Measurements from ENCODE around the gene CAPN10.

The CAPN10 gene

DNA sequence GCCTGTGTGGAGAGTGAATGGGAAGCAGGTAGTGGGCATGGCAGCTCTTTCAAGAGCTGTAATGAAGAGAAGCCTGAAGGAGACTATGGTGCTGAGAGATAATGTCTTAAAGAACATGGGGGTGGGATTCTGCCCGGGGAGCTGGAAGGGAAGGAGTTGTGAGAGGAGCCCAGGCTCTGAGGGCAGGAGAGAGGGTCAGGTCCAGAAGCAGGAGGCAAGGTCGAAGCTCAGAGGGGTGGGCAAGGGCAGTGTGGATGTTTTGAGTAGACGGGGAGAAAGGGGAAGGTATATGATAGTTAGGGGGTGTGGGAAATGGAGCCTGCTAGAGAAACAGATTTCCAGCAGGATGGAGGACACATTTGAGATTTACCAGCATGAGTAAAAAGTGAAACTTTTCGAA, 2.1 kb downstream of the CAPN10 start:
- no peak for TF ChIP-seq ZNF274 (IDR thresholded peaks at IDR 0.05; ENCODE audit: low read depth, low read length)
- no peak for TF ChIP-seq SUZ12 (IDR thresholded peaks at IDR 0.05; ENCODE audit: extremely low read depth, insufficient read depth, insufficient read length)
- no peak for TF ChIP-seq YY1 (IDR thresholded peaks at IDR 0.05; ENCODE audit: insufficient read depth, insufficient read length)
- H3K27me3 ChIP-seq (ENCODE audit: insufficient read depth, insufficient read length), result peaks cover 3% of the 10 kb centered on the region
- H3K4me1 ChIP-seq (ENCODE audit: insufficient read depth, insufficient read length), result peaks cover 18% of the 10 kb centered on the region
- H3K9me3 ChIP-seq (ENCODE audit: insufficient read depth, low read length), result no peaks in the 10 kb centered on the region
- no peak for DNase-seq (ENCODE audit: low read depth, low spot score)
- H3K9ac ChIP-seq (ENCODE audit: insufficient read length, low read depth), result peak overlapping the region; percentile 58
- H3K4me3 ChIP-seq (ENCODE audit: insufficient read length, low read depth), result no peak overlapping the region
- H3K36me3 ChIP-seq (ENCODE audit: insufficient read depth, insufficient read length, low read length), result peaks cover 57% of the 10 kb centered on the region

DNA sequence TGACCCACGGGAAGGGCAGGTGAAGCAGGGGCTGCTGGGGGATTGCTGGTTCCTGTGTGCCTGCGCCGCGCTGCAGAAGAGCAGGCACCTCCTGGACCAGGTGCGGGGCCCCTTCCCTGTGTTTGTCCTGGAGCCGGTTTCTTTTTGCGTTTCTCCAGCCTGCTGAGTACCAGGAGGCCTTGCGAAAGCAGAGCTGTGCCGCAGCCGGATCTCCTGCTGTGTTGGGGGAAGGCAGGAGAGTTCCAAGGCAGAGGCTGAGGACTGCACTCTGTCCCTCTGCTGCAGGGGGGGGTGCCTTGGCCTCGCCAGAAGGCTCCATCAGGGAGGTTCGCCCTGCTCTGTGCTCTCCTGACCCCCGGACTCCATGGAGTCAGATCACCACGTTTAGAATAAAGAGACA, 2.8 kb downstream of the CAPN10 start:
- peaks cover 18% of the 10 kb centered on the region for H3K4me1 ChIP-seq (ENCODE audit: insufficient read depth, insufficient read length)

DNA sequence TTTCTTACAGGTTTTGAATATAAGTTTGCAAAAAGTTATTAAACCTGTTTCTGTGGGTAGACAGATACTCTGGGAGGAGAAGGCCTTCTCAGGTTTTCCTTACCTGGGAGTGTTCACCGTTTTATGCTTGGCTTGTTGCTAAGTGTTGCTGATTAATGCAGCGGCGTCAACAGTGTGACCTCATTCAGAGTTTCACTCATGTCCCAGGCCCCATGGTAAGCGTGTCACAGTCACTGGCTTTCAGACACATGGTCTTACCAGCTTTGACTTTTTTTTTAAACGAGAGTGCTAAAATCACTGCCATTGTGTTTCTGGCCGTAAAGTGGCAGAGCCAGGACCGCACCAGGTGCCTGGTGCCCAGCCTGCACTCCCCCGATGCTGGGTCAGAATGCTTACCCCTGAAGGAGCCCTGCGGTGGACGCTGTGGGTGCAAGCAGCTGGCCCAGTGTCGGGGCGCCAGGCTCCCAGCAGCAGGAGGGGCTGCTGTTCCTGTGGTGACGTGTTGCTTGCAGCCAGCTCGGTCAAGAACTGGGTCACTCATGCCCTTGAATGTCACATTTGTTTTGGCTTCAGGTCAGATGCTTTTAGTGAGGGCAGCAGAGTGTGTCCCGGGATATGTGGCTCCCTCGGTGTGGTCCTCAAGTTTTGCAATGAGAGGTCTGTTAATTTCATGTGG, 3.5 kb downstream of the CAPN10 start:
- no peak overlapping the region for H3K4me3 ChIP-seq (ENCODE audit: insufficient read length, low read depth)
- H3K9me3 ChIP-seq (ENCODE audit: insufficient read depth, low read length), result no peaks in the 10 kb centered on the region
- no peak for DNase-seq (ENCODE audit: low read depth, low spot score)
- H3K4me1 ChIP-seq (ENCODE audit: insufficient read depth, insufficient read length), result peaks cover 13% of the 10 kb centered on the region
- TF ChIP-seq ZNF274 (IDR thresholded peaks at IDR 0.05; ENCODE audit: low read depth, low read length) (no peak), YY1 (IDR thresholded peaks at IDR 0.05; ENCODE audit: insufficient read depth, insufficient read length) (no peak), SUZ12 (IDR thresholded peaks at IDR 0.05; ENCODE audit: extremely low read depth, insufficient read depth, insufficient read length) (no peak)
- H3K9ac ChIP-seq (ENCODE audit: insufficient read length, low read depth), result peak overlapping the region; percentile 61
- peaks cover 54% of the 10 kb centered on the region for H3K36me3 ChIP-seq (ENCODE audit: insufficient read depth, insufficient read length, low read length)
- peaks cover 3% of the 10 kb centered on the region for H3K27me3 ChIP-seq (ENCODE audit: insufficient read depth, insufficient read length)

More for the DNA sequence above, 2.8 kb downstream of the CAPN10 start:
- Histone ChIP-seq H3K4me3 (ENCODE audit: insufficient read length, low read depth) (no peak overlapping the region), H3K36me3 (ENCODE audit: insufficient read depth, insufficient read length, low read length) (peaks cover 58% of the 10 kb centered on the region), H3K27me3 (ENCODE audit: insufficient read depth, insufficient read length) (peaks cover 3% of the 10 kb centered on the region), H3K9ac (ENCODE audit: insufficient read length, low read depth) (peak overlapping the region; percentile 61), H3K9me3 (ENCODE audit: insufficient read depth, low read length) (no peaks in the 10 kb centered on the region)
- no peak for TF ChIP-seq SUZ12 (IDR thresholded peaks at IDR 0.05; ENCODE audit: extremely low read depth, insufficient read depth, insufficient read length)
- TF ChIP-seq ZNF274 (IDR thresholded peaks at IDR 0.05; ENCODE audit: low read depth, low read length), result no peak
- no peak for TF ChIP-seq YY1 (IDR thresholded peaks at IDR 0.05; ENCODE audit: insufficient read depth, insufficient read length)
- no peak for DNase-seq (ENCODE audit: low read depth, low spot score)

DNA sequence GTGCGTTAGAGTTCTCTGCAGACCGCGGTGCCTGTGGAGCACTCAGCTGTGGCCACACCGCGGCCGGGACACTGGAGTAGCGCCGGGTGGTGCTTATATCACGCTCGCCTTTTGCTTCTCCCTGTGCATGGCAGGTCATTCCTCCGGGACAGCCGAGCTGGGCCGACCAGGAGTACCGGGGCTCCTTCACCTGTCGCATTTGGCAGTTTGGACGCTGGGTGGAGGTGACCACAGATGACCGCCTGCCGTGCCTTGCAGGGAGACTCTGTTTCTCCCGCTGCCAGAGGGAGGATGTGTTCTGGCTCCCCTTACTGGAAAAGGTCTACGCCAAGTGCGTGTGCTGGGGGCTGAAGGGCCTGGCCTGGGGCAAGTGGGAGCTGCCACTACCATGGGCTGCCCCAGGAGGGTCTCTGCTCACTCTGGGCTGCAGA, 4.2 kb downstream of the CAPN10 start:
- no peak for DNase-seq (ENCODE audit: low read depth, low spot score)
- Histone ChIP-seq H3K36me3 (ENCODE audit: insufficient read depth, insufficient read length, low read length) (peaks cover 57% of the 10 kb centered on the region), H3K9ac (ENCODE audit: insufficient read length, low read depth) (peak overlapping the region; percentile 6), H3K9me3 (ENCODE audit: insufficient read depth, low read length) (no peaks in the 10 kb centered on the region), H3K27me3 (ENCODE audit: insufficient read depth, insufficient read length) (peaks cover 3% of the 10 kb centered on the region), H3K4me1 (ENCODE audit: insufficient read depth, insufficient read length) (peaks cover 16% of the 10 kb centered on the region), H3K4me3 (ENCODE audit: insufficient read length, low read depth) (no peak overlapping the region)
- TF ChIP-seq ZNF274 (IDR thresholded peaks at IDR 0.05; ENCODE audit: low read depth, low read length) (no peak), SUZ12 (IDR thresholded peaks at IDR 0.05; ENCODE audit: extremely low read depth, insufficient read depth, insufficient read length) (no peak), YY1 (IDR thresholded peaks at IDR 0.05; ENCODE audit: insufficient read depth, insufficient read length) (no peak)

DNA sequence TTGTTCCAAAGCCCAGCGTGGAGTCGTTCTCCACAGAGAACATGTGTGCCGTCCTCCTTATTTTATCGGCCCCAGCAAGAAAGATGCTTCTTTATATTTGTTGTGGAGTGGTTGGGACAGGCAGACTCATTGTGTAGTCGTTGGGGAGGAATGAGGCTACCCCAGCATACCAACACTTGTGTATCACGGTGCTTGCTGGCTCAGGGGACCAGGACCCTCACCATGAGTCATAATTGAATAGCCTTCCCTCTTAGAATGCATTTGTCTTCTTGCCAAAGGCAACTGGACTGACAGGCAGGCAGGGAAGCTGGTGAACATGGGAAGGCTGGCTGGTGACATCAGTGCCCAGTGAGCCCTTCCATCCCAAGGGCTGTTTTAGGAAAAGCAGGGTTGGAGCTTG, 4.7 kb downstream of the CAPN10 start:
- H3K4me1 ChIP-seq (ENCODE audit: insufficient read depth, insufficient read length), result peaks cover 16% of the 10 kb centered on the region
- peaks cover 3% of the 10 kb centered on the region for H3K27me3 ChIP-seq (ENCODE audit: insufficient read depth, insufficient read length)
- H3K4me3 ChIP-seq (ENCODE audit: insufficient read length, low read depth), result no peak overlapping the region
- DNase-seq (ENCODE audit: low read depth, low spot score), result no peak
- H3K36me3 ChIP-seq (ENCODE audit: insufficient read depth, insufficient read length, low read length), result peaks cover 62% of the 10 kb centered on the region
- no peak overlapping the region for H3K9ac ChIP-seq (ENCODE audit: insufficient read length, low read depth)
- TF ChIP-seq ZNF274 (IDR thresholded peaks at IDR 0.05; ENCODE audit: low read depth, low read length), result no peak
- TF ChIP-seq SUZ12 (IDR thresholded peaks at IDR 0.05; ENCODE audit: extremely low read depth, insufficient read depth, insufficient read length), result no peak
- no peak for TF ChIP-seq YY1 (IDR thresholded peaks at IDR 0.05; ENCODE audit: insufficient read depth, insufficient read length)
- no peaks in the 10 kb centered on the region for H3K9me3 ChIP-seq (ENCODE audit: insufficient read depth, low read length)

DNA sequence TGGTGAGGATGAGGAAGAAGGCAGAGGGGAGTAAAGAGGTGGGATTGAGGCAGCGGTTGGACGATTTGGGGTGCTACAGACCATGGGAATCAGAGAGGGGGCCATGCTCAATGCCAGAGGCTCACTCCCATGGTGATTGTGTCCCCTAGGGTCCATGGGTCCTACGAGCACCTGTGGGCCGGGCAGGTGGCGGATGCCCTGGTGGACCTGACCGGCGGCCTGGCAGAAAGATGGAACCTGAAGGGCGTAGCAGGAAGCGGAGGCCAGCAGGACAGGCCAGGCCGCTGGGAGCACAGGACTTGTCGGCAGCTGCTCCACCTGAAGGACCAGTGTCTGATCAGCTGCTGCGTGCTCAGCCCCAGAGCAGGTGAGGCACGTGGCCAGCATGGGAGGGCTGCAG, 5.2 kb downstream of the CAPN10 start:
- no peak for DNase-seq (ENCODE audit: low read depth, low spot score)
- TF ChIP-seq ZNF274 (IDR thresholded peaks at IDR 0.05; ENCODE audit: low read depth, low read length) (no peak), YY1 (IDR thresholded peaks at IDR 0.05; ENCODE audit: insufficient read depth, insufficient read length) (no peak), SUZ12 (IDR thresholded peaks at IDR 0.05; ENCODE audit: extremely low read depth, insufficient read depth, insufficient read length) (no peak)

DNA sequence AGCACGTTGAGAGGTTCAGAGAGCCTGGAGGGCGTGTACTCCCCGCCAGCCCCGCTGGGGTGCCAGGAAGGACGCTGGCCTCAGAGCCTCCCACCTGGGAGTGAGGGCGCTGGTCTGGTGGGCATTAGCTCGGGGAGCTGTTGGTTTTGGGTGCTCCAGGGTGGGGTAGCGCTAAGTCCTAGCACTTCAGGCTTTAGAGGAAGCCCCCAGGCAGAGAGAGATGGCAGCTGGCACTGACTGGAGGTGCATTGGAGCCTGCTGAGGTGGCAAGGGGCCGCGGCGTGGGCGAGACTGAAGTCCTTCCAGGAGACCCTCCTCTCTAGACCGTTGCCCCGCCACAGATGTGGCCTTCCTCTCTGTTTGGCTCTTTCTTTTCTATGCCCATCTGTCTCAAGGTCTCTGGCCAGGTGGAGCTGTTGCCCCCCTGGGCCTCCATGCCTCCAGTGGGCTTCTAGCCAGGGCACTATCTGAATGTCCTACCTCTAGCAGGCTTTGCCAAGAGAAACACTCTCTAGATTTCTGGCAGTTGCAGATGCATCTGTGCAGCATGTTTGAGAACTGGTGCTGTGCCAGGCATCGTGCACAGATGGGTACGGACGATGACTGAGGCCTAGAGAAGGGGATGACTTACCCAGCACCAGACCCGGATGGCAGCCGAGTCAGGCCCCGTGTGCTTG, 6.6 kb downstream of the CAPN10 start:
- Histone ChIP-seq H3K9ac (ENCODE audit: insufficient read length, low read depth) (no peak overlapping the region), H3K9me3 (ENCODE audit: insufficient read depth, low read length) (no peaks in the 10 kb centered on the region), H3K36me3 (ENCODE audit: insufficient read depth, insufficient read length, low read length) (peaks cover 81% of the 10 kb centered on the region), H3K4me1 (ENCODE audit: insufficient read depth, insufficient read length) (peaks cover 12% of the 10 kb centered on the region), H3K27me3 (ENCODE audit: insufficient read depth, insufficient read length) (no peaks in the 10 kb centered on the region), H3K4me3 (ENCODE audit: insufficient read length, low read depth) (no peak overlapping the region)
- TF ChIP-seq YY1 (IDR thresholded peaks at IDR 0.05; ENCODE audit: insufficient read depth, insufficient read length) (no peak), SUZ12 (IDR thresholded peaks at IDR 0.05; ENCODE audit: extremely low read depth, insufficient read depth, insufficient read length) (no peak)
- no peak for DNase-seq (ENCODE audit: low read depth, low spot score)

More for the DNA sequence above, 5.2 kb downstream of the CAPN10 start:
- H3K9me3 ChIP-seq (ENCODE audit: insufficient read depth, low read length), result no peaks in the 10 kb centered on the region
- H3K27me3 ChIP-seq (ENCODE audit: insufficient read depth, insufficient read length), result peaks cover 3% of the 10 kb centered on the region
- H3K4me1 ChIP-seq (ENCODE audit: insufficient read depth, insufficient read length), result peaks cover 16% of the 10 kb centered on the region
- peaks cover 68% of the 10 kb centered on the region for H3K36me3 ChIP-seq (ENCODE audit: insufficient read depth, insufficient read length, low read length)
- no peak overlapping the region for H3K4me3 ChIP-seq (ENCODE audit: insufficient read length, low read depth)
- no peak overlapping the region for H3K9ac ChIP-seq (ENCODE audit: insufficient read length, low read depth)

Data from NT2/D1 (cell line).